Activated T-helper 2 cell treated with anti-CD3 and anti-CD28 coated beads, Interferon-gamma antibody, Interleukin-2, Interleukin-4, amounts not matched to agents 10 μg/mL and 5 μg/mL and 100 μg/mL, durations not matched to agents 14 hours and 24 hours and 36 hours (primary cell): Measurements from ENCODE around the gene MYH14. TPM values are rescaled to one million over a fixed set of nuclear protein-coding genes. Genes with fewer than 3 reads are reported as not detected.

ENCODE experiments used
- DNase-seq: peaks from one replicate; pipeline ENCODE4 v3.0.0; 2021; ENCODE audit warnings: low spot score
- H3K27ac Mint-ChIP-seq: one replicate; pipeline ENCODE4 v1.8.0; 2021; ENCODE audit warnings: mixed read lengths
- H3K27me3 Mint-ChIP-seq: one replicate; pipeline ENCODE4 v1.8.0; 2021; ENCODE audit warnings: low read depth, mixed read lengths
- H3K36me3 Mint-ChIP-seq: one replicate; pipeline ENCODE4 v1.8.0; 2021; ENCODE audit warnings: low read depth, mixed read lengths
- H3K4me1 Mint-ChIP-seq: one replicate; pipeline ENCODE4 v1.8.0; 2021; ENCODE audit warnings: low read depth, mixed read lengths
- H3K4me3 Mint-ChIP-seq: one replicate; pipeline ENCODE4 v1.8.0; 2021; ENCODE audit warnings: low read depth, mild to moderate bottlenecking, moderate library complexity, mixed read lengths
- H3K9me3 Mint-ChIP-seq: one replicate; pipeline ENCODE4 v1.8.0; 2021; ENCODE audit warnings: mixed read lengths
- intact Hi-C: fragments of 100-400 bp; cut with micrococcal nuclease; formaldehyde crosslinking; loops from one replicate; pipeline ENCODE4 v1.15.1; 2023
- total RNA-seq: library from RNA; stranded (reverse); gene quantifications from 2 replicates; pipeline ENCODE4 v1.2.3, GENCODE V29; 2022

Gene MYH14
- total RNA-seq, 1 donor from 2014 or later: not detected

GRCh38 chr19:50258918-50259372 is 55.5 kb downstream of the MYH14 start:
- intact Hi-C loops: no loop called here

GRCh38 chr19:50261446-50261970 is 58.1 kb downstream of the MYH14 start:
- no peaks in the 10 kb centered on the region for H3K4me1 Mint-ChIP-seq
- no peak overlapping the region for H3K27ac Mint-ChIP-seq
- no peak overlapping the region for H3K4me3 Mint-ChIP-seq
- no peaks in the 10 kb centered on the region for H3K36me3 Mint-ChIP-seq
- no peaks in the 10 kb centered on the region for H3K9me3 Mint-ChIP-seq
- intact Hi-C loops: no loop called here
- H3K27me3 Mint-ChIP-seq: no peaks in the 10 kb centered on the region
- DNase-seq: no peak

More at GRCh38 chr19:50258918-50259372, 55.5 kb downstream of the MYH14 start:
- Mint-ChIP-seq H3K9me3 (peaks cover 9% of the 10 kb centered on the region), H3K36me3 (no peaks in the 10 kb centered on the region), H3K4me3 (no peak overlapping the region), H3K4me1 (no peaks in the 10 kb centered on the region), H3K27me3 (no peaks in the 10 kb centered on the region), H3K27ac (no peak overlapping the region)
- DNase-seq: no peak

- H3K36me3 Mint-ChIP-seq: no peaks in the 10 kb centered on the region
- intact Hi-C loops: no loop called here
Observed at GRCh38 chr19:50263176-50263575, 59.8 kb downstream of the MYH14 start.

GRCh38 chr19:50264483-50265186 is 61.2 kb downstream of the MYH14 start:
- Mint-ChIP-seq H3K4me1 (no peaks in the 10 kb centered on the region), H3K27ac (no peak overlapping the region), H3K4me3 (no peak overlapping the region), H3K36me3 (no peaks in the 10 kb centered on the region), H3K27me3 (no peaks in the 10 kb centered on the region), H3K9me3 (no peaks in the 10 kb centered on the region)
- intact Hi-C loops: no loop called here
- no peak for DNase-seq

More at GRCh38 chr19:50263176-50263575, 59.8 kb downstream of the MYH14 start:
- H3K4me1 Mint-ChIP-seq: no peaks in the 10 kb centered on the region
- H3K27me3 Mint-ChIP-seq: no peaks in the 10 kb centered on the region
- no peak for DNase-seq
- no peaks in the 10 kb centered on the region for H3K9me3 Mint-ChIP-seq
- H3K4me3 Mint-ChIP-seq: no peak overlapping the region
- no peak overlapping the region for H3K27ac Mint-ChIP-seq

GRCh38 chr19:50266041-50266440 is 62.6 kb downstream of the MYH14 start:
- no peak overlapping the region for H3K27ac Mint-ChIP-seq
- intact Hi-C loops: no loop called here
- DNase-seq: no peak
- no peak overlapping the region for H3K4me3 Mint-ChIP-seq
- no peaks in the 10 kb centered on the region for H3K27me3 Mint-ChIP-seq
- H3K9me3 Mint-ChIP-seq: no peaks in the 10 kb centered on the region
- H3K36me3 Mint-ChIP-seq: no peaks in the 10 kb centered on the region
- no peaks in the 10 kb centered on the region for H3K4me1 Mint-ChIP-seq

- no peak for DNase-seq
- intact Hi-C loops: no loop called here
- H3K27ac Mint-ChIP-seq: no peak overlapping the region
- H3K27me3 Mint-ChIP-seq: no peaks in the 10 kb centered on the region
- H3K9me3 Mint-ChIP-seq: no peaks in the 10 kb centered on the region
- no peaks in the 10 kb centered on the region for H3K36me3 Mint-ChIP-seq
- H3K4me3 Mint-ChIP-seq: no peak overlapping the region
- H3K4me1 Mint-ChIP-seq: no peaks in the 10 kb centered on the region
Observed at GRCh38 chr19:50266896-50267295, 63.5 kb downstream of the MYH14 start.

- DNase-seq: no peak
- intact Hi-C loops: no loop called here
- Mint-ChIP-seq H3K4me3 (no peak overlapping the region), H3K27me3 (no peaks in the 10 kb centered on the region), H3K36me3 (no peaks in the 10 kb centered on the region), H3K4me1 (no peaks in the 10 kb centered on the region), H3K9me3 (no peaks in the 10 kb centered on the region), H3K27ac (no peak overlapping the region)
Observed at GRCh38 chr19:50268041-50268440, 64.6 kb downstream of the MYH14 start.

GRCh38 chr19:50268501-50268900 is 65.1 kb downstream of the MYH14 start:
- H3K27ac Mint-ChIP-seq: no peak overlapping the region
- H3K4me3 Mint-ChIP-seq: no peak overlapping the region
- no peaks in the 10 kb centered on the region for H3K9me3 Mint-ChIP-seq
- H3K36me3 Mint-ChIP-seq: no peaks in the 10 kb centered on the region
- no peaks in the 10 kb centered on the region for H3K4me1 Mint-ChIP-seq
- intact Hi-C loops: no loop called here
- DNase-seq: no peak
- H3K27me3 Mint-ChIP-seq: no peaks in the 10 kb centered on the region

- Mint-ChIP-seq H3K27me3 (no peaks in the 10 kb centered on the region), H3K4me3 (no peak overlapping the region), H3K27ac (no peak overlapping the region)
Observed at GRCh38 chr19:50269653-50270052, 66.2 kb downstream of the MYH14 start.

GRCh38 chr19:50272263-50272897 is 69.0 kb downstream of the MYH14 start:
- intact Hi-C loops: no loop called here
- Mint-ChIP-seq H3K36me3 (no peaks in the 10 kb centered on the region), H3K4me3 (no peak overlapping the region), H3K4me1 (no peaks in the 10 kb centered on the region), H3K9me3 (no peaks in the 10 kb centered on the region), H3K27me3 (no peaks in the 10 kb centered on the region), H3K27ac (no peak overlapping the region)
- no peak for DNase-seq

More at GRCh38 chr19:50269653-50270052, 66.2 kb downstream of the MYH14 start:
- Mint-ChIP-seq H3K36me3 (no peaks in the 10 kb centered on the region), H3K4me1 (no peaks in the 10 kb centered on the region), H3K9me3 (no peaks in the 10 kb centered on the region)
- no peak for DNase-seq
- intact Hi-C loops: no loop called here

- DNase-seq: no peak
- Mint-ChIP-seq H3K36me3 (no peaks in the 10 kb centered on the region), H3K27me3 (no peaks in the 10 kb centered on the region), H3K9me3 (no peaks in the 10 kb centered on the region), H3K4me1 (no peaks in the 10 kb centered on the region), H3K27ac (no peak overlapping the region), H3K4me3 (no peak overlapping the region)
- intact Hi-C loops: no loop called here
Observed at GRCh38 chr19:50273821-50274220, 70.4 kb downstream of the MYH14 start.

GRCh38 chr19:50275577-50276368 is 72.4 kb downstream of the MYH14 start:
- Mint-ChIP-seq H3K9me3 (no peaks in the 10 kb centered on the region), H3K4me1 (no peaks in the 10 kb centered on the region), H3K36me3 (no peaks in the 10 kb centered on the region), H3K27me3 (no peaks in the 10 kb centered on the region), H3K27ac (no peak overlapping the region), H3K4me3 (no peak overlapping the region)
- intact Hi-C loops: no loop called here
- no peak for DNase-seq
